GM15510 (cell line): Measurements from ENCODE around the gene MAGEA12.
"Not testable (repeated sequence)": the region's sequence is repeated elsewhere in the genome, so short reads cannot be mapped to it uniquely, and the experiment has no call there.

ENCODE experiments used
- POLR2A ChIP-seq: IDR thresholded peaks from 3 replicates; pipeline ENCODE4 v1.6.1; 2011; ENCODE audit warnings: borderline replicate concordance; ENCODE audit not compliant: insufficient read length; ENCODE audit errors: extremely low read depth

The MAGEA12 gene, protein sequence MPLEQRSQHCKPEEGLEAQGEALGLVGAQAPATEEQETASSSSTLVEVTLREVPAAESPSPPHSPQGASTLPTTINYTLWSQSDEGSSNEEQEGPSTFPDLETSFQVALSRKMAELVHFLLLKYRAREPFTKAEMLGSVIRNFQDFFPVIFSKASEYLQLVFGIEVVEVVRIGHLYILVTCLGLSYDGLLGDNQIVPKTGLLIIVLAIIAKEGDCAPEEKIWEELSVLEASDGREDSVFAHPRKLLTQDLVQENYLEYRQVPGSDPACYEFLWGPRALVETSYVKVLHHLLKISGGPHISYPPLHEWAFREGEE

DNA sequence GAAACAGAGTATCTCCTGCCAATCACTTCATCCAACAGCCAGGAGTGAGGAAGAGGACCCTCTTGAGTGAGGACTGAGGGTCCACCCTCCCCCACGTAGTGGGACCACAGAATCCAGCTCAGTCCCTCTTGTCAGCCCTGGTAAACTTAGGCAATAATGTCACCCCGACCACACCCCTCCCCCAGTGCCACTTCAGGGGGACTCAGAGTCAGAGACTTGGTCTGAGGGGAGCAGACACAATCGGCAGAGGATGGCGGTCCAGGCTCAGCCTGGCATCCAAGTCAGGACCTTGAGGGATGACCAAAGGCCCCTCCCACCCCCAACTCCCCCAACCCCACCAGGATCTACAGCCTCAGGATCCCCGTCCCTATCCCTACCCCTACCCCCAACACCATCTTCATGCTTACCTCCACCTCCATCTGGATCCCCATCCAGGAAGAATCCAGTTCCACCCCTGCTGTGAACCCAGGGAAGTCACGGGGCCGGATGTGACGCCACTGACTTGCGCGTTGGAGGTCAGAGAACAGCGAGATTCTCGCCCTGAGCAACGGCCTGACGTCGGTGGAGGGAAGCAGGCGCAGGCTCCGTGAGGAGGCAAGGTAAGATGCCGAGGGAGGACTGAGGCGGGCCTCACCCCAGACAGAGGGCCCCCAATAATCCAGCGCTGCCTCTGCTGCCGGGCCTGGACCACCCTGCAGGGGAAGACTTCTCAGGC is at the start of gene MAGEA12, which contains the start of gene CSAG1:
Gene MAGEA12, plus strand, starts transcription at position 497 of the 715 bp plus-strand sequence. CDS start 2,405 bp downstream, outside the sequence.
Gene CSAG1, minus strand, starts transcription at position 461 of the 715 bp plus-strand sequence. CDS start 1,261 bp downstream, outside the sequence.
- TF ChIP-seq POLR2A, result no peak

DNA sequence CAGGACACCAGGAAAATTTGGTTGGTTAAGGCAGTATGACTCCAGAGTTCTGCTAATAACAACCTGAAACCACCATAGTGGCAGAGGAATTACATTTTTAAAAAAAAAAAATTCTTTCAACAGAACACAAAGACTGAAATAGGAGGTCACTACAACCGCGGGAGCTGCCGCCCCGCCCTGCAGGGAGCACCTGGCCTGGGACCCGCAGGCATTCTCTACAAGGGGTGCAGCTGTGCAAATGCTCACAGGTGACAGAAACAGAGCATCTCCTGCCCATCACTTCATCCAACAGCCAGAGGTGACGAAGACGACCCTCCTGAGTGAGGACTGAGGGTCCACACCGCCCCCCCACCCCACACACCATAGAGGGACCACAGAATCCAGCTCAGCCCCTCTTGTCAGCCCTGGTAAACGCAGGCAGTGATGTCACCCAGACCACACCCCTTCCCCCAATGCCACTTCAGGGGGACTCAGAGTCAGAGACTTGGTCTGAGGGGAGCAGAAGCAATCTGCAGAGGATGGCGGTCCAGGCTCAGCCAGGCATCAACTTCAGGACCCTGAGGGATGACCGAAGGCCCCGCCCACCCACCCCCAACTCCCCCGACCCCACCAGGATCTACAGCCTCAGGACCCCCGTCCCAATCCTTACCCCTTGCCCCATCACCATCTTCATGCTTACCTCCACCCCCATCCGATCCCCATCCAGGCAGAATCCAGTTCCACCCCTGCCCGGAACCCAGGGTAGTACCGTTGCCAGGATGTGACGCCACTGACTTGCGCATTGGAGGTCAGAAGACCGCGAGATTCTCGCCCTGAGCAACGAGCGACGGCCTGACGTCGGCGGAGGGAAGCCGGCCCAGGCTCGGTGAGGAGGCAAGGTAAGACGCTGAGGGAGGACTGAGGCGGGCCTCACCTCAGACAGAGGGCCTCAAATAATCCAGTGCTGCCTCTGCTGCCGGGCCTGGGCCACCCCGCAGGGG is 35.3 kb upstream of the MAGEA12 start, which contains the start of gene MAGEA3:
Gene MAGEA3, plus strand, starts transcription at position 843 of the 980 bp plus-strand sequence. CDS start 2,039 bp downstream, outside the sequence.
- not testable (repeated sequence) for TF ChIP-seq POLR2A

- TF ChIP-seq POLR2A, result not testable (repeated sequence)
These were observed 24.4 kb upstream of the MAGEA12 start, which contains the start of gene CSAG2 for GRCh38 chrX:152709173-152709572. TSS of gene CSAG2 (minus strand) at chrX:152709273. CDS start at chrX:152709112, 161 bp downstream.

GRCh38 chrX:152713815-152714787 is 19.5 kb upstream of the MAGEA12 start, which contains the start of gene MAGEA2B:
TSS of gene MAGEA2B (plus strand) at chrX:152714628. CDS start at chrX:152717107, 2,479 bp downstream.
- not testable (repeated sequence) for TF ChIP-seq POLR2A

GRCh38 chrX:152725409-152725808 is 8.1 kb upstream of the MAGEA12 start:
- TF ChIP-seq POLR2A, result no peak

- TF ChIP-seq POLR2A, result no peak
These were observed 1.5 kb downstream of the MAGEA12 start for GRCh38 chrX:152735101-152735500.

DNA sequence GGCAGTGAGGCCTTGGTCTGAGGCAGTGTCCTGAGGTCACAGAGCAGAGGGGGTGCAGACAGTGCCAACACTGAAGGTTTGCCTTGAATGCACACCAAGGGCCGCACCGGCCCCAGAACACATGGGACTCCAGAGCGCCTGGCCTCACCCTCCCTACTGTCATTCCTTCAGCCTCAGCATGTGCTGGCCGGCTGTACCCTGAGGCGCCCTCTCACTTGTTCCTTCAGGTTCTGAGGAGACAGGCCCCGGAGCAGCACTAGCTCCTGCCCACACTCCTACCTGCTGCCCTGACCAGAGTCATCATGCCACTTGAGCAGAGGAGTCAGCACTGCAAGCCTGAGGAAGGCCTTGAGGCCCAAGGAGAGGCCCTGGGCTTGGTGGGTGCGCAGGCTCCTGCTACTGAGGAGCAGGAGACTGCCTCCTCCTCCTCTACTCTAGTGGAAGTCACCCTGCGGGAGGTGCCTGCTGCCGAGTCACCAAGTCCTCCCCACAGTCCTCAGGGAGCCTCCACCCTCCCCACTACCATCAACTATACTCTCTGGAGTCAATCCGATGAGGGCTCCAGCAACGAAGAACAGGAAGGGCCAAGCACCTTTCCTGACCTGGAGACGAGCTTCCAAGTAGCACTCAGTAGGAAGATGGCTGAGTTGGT is 2.4 kb downstream of the MAGEA12 start:
- TF ChIP-seq POLR2A, result no peak

DNA sequence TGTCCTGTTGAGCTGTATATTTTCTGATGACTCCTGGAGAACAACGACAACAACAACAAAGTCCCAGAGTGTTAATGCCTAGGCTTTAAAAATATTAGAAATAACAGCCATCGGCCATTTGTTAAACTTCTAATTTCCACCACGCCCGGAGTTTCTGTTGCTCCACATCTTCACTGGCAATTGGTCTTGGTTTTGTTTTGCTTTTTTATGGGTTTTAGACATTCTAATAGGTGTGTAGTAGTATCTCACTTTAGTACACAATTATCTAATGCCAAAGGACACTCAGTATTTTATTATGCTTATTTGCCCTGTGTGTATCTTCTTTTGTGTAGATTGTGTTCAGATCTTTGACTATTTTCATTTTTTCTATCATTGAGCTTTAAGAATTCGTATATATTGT is 5.0 kb downstream of the MAGEA12 start:
- no peak for TF ChIP-seq POLR2A

DNA sequence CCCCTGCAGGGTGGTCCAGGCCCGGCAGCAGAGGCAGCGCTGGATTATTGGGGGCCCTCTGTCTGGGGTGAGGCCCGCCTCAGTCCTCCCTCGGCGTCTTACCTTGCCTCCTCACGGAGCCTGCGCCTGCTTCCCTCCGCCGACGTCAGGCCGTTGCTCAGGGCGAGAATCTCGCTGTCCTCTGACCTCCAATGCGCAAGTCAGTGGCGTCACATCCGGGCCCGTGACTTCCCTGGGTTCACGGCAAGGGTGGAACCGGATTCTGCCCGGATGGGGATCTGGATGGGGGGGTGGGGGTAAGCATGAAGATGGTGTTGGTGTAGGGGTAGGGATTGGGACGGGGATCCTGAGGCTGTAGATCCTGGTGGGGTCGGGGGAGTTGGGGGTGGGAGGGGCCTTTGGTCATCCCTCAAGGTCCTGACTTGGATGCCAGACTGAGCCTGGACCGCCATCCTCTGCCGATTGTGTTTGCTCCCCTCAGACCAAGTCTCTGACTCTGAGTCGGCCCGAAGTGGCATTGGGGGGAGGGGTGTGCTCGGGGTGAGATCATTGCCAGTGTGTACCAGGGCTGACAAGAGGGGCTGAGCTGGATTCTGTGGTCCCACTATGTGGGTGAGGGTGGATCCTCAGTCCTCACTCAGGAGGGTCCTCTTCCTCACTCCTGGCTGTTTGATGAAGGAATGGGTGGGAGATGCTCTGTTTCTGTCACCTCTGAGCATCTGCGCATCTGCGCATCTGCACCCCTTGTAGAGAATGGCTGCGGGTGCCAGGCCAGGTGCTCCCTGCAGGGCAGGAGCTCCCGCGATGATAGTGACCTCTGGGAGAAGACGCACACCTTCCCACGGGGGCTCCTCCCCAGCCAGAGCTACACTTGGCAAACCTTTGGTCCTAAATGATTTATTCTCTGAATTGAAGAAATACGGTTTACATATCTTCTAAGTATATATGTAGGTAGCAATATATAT is 20.4 kb downstream of the MAGEA12 start, which contains the start of gene MAGEA2:
Gene MAGEA2, minus strand, starts transcription at position 157 of the 965 bp plus-strand sequence. CDS start 2,479 bp downstream, outside the sequence.
- not testable (repeated sequence) for TF ChIP-seq POLR2A

GRCh38 chrX:152758918-152759317 is 25.4 kb downstream of the MAGEA12 start, which contains the start of gene CSAG3:
TSS of gene CSAG3 (plus strand) at chrX:152759218.
- TF ChIP-seq POLR2A, result not testable (repeated sequence)
